ENCODE measurements around the gene UROC1.

GRCh38 chr3:126434264-126434590 is 83.3 kb downstream of the UROC1 start:
- TF ChIP-seq POLR2A (IDR thresholded peaks at IDR 0.05), result no peak
- TF ChIP-seq CTCF (IDR thresholded peaks at IDR 0.05), result no peak
